ENCODE data around the gene MTCL1.

DNA sequence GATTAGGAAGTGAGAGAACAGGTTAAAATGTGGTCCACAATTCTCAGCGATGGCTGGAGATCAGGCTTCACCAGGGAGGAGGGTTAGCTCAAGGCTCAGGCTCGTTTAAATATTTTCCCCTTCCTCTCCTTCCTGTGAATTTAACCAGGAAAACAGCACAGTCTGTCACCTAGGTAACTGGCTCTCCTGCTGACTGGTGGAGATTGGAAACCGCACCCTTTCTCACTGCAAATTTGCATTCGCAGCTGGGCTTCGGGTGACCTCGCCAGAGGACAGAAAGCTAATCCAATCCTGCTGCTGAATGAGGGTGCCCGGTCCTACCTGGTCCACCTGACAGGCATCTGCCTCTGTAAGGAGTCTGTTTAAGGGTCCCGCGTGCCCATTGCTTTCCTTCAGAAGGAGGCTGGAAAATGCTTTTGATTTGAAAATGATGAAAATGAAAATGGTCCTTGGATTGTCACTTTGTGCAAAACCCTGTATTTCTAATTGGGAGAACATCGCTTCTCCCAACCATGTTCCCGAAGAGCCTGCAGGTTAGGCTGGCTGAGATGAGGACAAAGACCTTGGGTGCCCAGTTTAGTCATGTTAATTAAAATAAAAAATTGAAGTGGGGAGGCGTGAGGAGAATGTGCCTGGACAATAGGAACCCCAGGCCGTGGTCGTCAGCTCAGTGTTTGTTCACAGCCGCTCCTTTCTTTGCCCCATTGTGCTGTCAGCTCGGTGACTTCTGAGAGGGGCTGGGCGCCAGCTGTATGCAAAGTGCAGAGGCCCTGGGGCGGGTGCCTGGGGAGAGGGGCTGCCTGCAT is 43.4 kb upstream of the MTCL1 start:
- TF ChIP-seq, protein P1, sequence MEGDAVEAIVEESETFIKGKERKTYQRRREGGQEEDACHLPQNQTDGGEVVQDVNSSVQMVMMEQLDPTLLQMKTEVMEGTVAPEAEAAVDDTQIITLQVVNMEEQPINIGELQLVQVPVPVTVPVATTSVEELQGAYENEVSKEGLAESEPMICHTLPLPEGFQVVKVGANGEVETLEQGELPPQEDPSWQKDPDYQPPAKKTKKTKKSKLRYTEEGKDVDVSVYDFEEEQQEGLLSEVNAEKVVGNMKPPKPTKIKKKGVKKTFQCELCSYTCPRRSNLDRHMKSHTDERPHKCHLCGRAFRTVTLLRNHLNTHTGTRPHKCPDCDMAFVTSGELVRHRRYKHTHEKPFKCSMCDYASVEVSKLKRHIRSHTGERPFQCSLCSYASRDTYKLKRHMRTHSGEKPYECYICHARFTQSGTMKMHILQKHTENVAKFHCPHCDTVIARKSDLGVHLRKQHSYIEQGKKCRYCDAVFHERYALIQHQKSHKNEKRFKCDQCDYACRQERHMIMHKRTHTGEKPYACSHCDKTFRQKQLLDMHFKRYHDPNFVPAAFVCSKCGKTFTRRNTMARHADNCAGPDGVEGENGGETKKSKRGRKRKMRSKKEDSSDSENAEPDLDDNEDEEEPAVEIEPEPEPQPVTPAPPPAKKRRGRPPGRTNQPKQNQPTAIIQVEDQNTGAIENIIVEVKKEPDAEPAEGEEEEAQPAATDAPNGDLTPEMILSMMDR (IDR thresholded peaks at IDR 0.05) = no peak
- TF ChIP-seq POLR2A (IDR thresholded peaks at IDR 0.05) = no peak

Measured in right lobe of liver (tissue), 4 donors.